ENCODE measurements around the gene LCP2. TPM values are rescaled to one million over a fixed set of nuclear protein-coding genes. Genes with fewer than 3 reads are reported as not detected.

The LCP2 gene
- total and polyA plus RNA-seq, 2 of the 4 experiments (the other 2 are of a cell fraction) = not detected

DNA sequence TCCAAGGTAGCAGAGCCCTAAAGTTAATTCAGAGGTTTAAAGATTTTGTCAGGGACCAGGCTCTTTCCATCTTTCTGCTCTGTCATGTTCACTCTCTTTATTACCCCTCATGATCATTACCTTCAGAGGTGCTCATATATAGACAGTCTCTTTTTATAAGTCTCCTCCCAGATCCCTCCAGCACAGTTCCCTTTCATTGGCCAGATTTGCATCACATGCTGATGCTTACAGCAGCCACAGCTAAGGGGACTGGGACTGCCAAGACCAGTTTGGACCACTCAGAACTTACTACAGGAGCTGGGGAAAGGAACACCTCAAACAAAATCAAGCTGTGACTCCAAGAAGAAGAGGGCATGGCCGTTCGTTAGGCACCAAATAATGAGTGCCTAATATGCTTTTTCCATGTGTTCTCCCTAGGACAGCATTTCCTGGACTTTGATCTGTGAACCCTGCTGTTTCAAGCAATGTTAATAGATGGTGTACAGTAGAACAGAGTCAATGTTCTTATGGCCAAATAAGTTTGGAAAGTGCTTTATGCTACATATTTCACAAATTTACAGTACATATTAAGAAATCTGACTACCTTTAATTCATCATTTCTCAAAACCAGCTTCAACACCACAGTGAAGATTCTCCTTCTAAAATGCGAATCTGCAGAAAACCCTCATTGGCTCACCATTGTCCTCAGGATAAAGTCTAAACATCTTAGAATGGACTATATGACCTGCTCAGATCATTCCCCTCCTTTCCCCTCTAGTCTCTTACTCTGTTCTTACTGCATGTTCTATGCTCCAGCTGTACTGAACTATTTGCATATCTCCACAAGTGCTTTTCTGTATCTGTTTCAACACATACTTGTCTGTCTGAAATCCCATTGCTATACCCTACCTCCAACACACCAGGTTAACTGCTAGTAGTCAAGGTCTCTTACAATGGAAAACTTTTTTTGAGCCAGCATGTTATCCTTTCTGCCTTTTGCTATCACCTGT lies 61.4 kb downstream of the LCP2 start:
- H3K14ac ChIP-seq (replicated peaks; ENCODE audit: low read depth, low read length) = no peak overlapping the region
- H2BK5ac ChIP-seq (ENCODE audit: low read depth, low read length, poor library complexity, severe bottlenecking) = no peak overlapping the region
- no peak overlapping the region for H3K56ac ChIP-seq (ENCODE audit: extremely low read depth, insufficient read depth, low read length)
- no peak overlapping the region for H3K9ac ChIP-seq (ENCODE audit: low read depth, low read length)
- intact Hi-C loops (cut with micrococcal nuclease) (no loop called here), in situ Hi-C loops (cut with MboI; ENCODE audit: low sequenced_read_pairs) (no loop called here), dilution Hi-C loops (cut with HindIII; ENCODE audit: low sequenced_read_pairs, unreplicated experiment) (no loop called here)
- no peak overlapping the region for H3K4ac ChIP-seq (ENCODE audit: low read depth, low read length)
- POLR2A ChIA-PET (ENCODE audit: unreplicated experiment) = no interaction called here
- H3K18ac ChIP-seq (ENCODE audit: low read depth, low read length) = no peak overlapping the region
- ATAC-seq (ENCODE audit: low read depth) (no peak), DNase-seq (no peak)
- no peak overlapping the region for H2BK15ac ChIP-seq (ENCODE audit: low read depth, low read length)
- H2BK20ac ChIP-seq (ENCODE audit: low read depth, low read length) = no peak overlapping the region
- no peak overlapping the region for H3K4me2 ChIP-seq (ENCODE audit: low read depth, low read length)
- H4K20me1 ChIP-seq (ENCODE audit: insufficient read depth, low read length) = no peaks in the 10 kb centered on the region
- no peak overlapping the region for H2AFZ ChIP-seq (replicated peaks; ENCODE audit: low read length, poor library complexity)
- no peaks in the 10 kb centered on the region for H3K36me3 ChIP-seq (ENCODE audit: control insufficient read depth, insufficient read depth, low read length)
- WGBS, 2 experiments (ENCODE audit: extremely low coverage in 2 of 2, insufficient read length in 1 of 2) = no CpG with 5 or more reads among the region's 3 CpGs
- H3K23ac ChIP-seq (ENCODE audit: low read depth, low read length) = no peak overlapping the region
- no peak overlapping the region for H2AK9ac ChIP-seq (replicated peaks; ENCODE audit: low read depth, low read length, poor library complexity)
- H3K4me1 ChIP-seq (ENCODE audit: control insufficient read depth, insufficient read depth, low read length) = no peaks in the 10 kb centered on the region
- no peaks in the 10 kb centered on the region for H3K9me3 ChIP-seq (ENCODE audit: control insufficient read depth, insufficient read depth, low read length)
- H4K8ac ChIP-seq (ENCODE audit: low read depth in 2 of 2, low read length in 2 of 2) = no peak overlapping the region
- CTCF ChIA-PET = interaction anchor here (0.6 to 1.5 kb wide), 4 partner anchors 10 to 403 kb away, joined by 3 to 6 read pairs (median 4); no protein-coding TSS in a partner anchor
- no peak overlapping the region for H3K27ac ChIP-seq (ENCODE audit: insufficient read depth, low read length)
- H3K79me1 ChIP-seq (ENCODE audit: low read depth in 1 of 2, low read length in 2 of 2) = no peaks in the 10 kb centered on the region
- no peak overlapping the region for H2AK5ac ChIP-seq (ENCODE audit: low read depth, low read length)
- BruUV-seq (replicated peaks) = no TSS peak
- H3K9me1 ChIP-seq (ENCODE audit: insufficient read depth, low read length) = no peaks in the 10 kb centered on the region
- no peak overlapping the region for H2BK120ac ChIP-seq (ENCODE audit: low read depth, low read length)
- H3K27me3 ChIP-seq (ENCODE audit: control insufficient read depth, insufficient read depth, low read length) = no peaks in the 10 kb centered on the region
- H3K4me3 ChIP-seq (ENCODE audit: insufficient read depth, low read depth, low read length) = no peak overlapping the region
- TF ChIP-seq, protein P1, sequence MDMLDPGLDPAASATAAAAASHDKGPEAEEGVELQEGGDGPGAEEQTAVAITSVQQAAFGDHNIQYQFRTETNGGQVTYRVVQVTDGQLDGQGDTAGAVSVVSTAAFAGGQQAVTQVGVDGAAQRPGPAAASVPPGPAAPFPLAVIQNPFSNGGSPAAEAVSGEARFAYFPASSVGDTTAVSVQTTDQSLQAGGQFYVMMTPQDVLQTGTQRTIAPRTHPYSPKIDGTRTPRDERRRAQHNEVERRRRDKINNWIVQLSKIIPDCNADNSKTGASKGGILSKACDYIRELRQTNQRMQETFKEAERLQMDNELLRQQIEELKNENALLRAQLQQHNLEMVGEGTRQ (IDR thresholded peaks at IDR 0.05; ENCODE audit: low read depth, low read length) = no peak
- TF ChIP-seq RFX5 (IDR thresholded peaks at IDR 0.05; ENCODE audit: low read depth, low read length) (no peak), MAFK (IDR thresholded peaks at IDR 0.05; ENCODE audit: low read depth, low read length) (no peak), MXI1 (IDR thresholded peaks at IDR 0.05; ENCODE audit: borderline replicate concordance, low read depth, low read length) (no peak), RCOR1 (IDR thresholded peaks at IDR 0.05; ENCODE audit: insufficient replicate concordance, low read length) (no peak), FOS (IDR thresholded peaks at IDR 0.05; ENCODE audit: low read depth, low read length) (no peak), RAD21 (IDR thresholded peaks at IDR 0.05; ENCODE audit: low read length) (no peak), MAZ (IDR thresholded peaks at IDR 0.05; ENCODE audit: borderline replicate concordance, low read depth, low read length) (no peak)
- TF ChIP-seq, protein P2, sequence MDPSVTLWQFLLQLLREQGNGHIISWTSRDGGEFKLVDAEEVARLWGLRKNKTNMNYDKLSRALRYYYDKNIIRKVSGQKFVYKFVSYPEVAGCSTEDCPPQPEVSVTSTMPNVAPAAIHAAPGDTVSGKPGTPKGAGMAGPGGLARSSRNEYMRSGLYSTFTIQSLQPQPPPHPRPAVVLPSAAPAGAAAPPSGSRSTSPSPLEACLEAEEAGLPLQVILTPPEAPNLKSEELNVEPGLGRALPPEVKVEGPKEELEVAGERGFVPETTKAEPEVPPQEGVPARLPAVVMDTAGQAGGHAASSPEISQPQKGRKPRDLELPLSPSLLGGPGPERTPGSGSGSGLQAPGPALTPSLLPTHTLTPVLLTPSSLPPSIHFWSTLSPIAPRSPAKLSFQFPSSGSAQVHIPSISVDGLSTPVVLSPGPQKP (IDR thresholded peaks at IDR 0.05; ENCODE audit: borderline replicate concordance, low read depth, low read length) = no peak
- no peak overlapping the region for H4K5ac ChIP-seq (ENCODE audit: low read depth, low read length)
- no peak overlapping the region for H4K91ac ChIP-seq (ENCODE audit: insufficient read depth, low read depth, low read length)
